GM12801 (cell line): Measurements from ENCODE around the gene PSME2.

Experiments
- TF ChIP-seq, protein P1 (sequence below): IDR thresholded peaks from one replicate; pipeline ENCODE4 v1.5.1; 2011; ENCODE audit warnings: control low read depth; ENCODE audit not compliant: insufficient read length; ENCODE audit errors: extremely low read depth

The PSME2 gene

GRCh38 chr14:24146453-24146977 is at the start of gene PSME2:
PSME2 (minus strand) TSS chr14:24146610; CDS start chr14:24146581, 29 bp downstream.
- TF ChIP-seq, protein P1, sequence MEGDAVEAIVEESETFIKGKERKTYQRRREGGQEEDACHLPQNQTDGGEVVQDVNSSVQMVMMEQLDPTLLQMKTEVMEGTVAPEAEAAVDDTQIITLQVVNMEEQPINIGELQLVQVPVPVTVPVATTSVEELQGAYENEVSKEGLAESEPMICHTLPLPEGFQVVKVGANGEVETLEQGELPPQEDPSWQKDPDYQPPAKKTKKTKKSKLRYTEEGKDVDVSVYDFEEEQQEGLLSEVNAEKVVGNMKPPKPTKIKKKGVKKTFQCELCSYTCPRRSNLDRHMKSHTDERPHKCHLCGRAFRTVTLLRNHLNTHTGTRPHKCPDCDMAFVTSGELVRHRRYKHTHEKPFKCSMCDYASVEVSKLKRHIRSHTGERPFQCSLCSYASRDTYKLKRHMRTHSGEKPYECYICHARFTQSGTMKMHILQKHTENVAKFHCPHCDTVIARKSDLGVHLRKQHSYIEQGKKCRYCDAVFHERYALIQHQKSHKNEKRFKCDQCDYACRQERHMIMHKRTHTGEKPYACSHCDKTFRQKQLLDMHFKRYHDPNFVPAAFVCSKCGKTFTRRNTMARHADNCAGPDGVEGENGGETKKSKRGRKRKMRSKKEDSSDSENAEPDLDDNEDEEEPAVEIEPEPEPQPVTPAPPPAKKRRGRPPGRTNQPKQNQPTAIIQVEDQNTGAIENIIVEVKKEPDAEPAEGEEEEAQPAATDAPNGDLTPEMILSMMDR: no peak

DNA sequence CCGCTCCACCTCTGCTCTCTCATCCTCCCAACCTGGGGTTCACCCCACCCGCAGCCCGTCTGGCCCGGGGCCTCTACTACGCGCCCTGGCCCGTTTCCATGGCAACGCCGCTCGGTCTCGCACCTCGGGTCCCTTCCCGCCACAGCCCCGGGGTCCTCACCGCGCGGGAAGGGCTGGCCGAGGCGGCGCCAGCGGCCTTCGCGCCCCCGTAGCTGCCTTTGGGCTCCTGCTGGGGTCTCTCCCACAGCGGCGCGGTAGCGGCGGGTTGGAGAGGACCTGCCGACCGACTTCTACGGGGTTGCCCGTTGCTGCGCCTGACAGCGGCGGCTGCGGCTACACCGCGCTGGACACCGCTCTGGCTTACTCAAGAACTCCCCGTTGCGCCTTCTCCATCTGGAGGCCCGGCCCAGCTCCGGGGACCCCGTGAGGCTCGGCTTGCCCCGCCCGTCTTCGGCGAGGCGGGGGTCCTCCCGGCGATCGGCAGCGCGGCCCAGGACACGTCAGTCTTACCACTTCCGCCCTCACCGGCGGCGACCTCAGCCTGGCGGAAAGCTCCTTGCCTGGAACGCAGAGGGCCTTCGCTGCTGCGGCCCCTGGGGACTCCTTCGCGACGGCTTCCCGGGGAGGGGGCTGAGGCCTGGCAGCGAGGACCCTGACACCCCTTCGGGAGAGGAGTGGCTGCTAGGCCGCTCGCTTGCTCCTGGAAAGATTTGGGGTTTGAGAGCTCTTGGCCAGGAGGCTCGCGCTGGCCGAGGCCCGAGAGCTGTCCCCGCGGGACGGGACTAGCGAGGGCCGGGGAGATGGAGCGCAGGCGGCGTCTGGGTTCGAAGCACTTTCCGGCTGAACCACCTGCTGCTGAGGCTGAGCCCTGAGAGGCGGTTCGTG is 49.0 kb upstream of the PSME2 start, which contains the start of gene TM9SF1:
Gene TM9SF1 (minus strand): TSS at position 256 of the 885 bp plus-strand sequence. CDS start 422 bp downstream, outside the sequence.
- TF ChIP-seq, protein P1: no peak

DNA sequence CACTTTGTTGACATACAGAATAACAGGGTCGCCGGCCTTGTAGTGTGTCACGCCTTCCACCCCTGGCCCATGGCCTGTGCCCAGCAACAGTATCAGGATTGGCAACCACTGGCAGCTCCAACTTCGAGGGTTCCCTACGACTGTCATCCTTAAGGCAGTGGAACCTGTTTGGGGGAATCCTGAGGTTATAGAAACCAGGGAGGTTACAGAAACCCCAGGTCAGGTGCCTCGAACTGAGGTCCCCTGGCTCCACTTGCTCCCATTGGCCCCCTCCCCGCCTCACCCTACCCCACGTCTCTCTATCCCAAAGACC is 48.4 kb upstream of the PSME2 start:
- TF ChIP-seq, protein P1: no peak

GRCh38 chr14:24194186-24194872 is 47.9 kb upstream of the PSME2 start:
- TF ChIP-seq, protein P1: no peak

DNA sequence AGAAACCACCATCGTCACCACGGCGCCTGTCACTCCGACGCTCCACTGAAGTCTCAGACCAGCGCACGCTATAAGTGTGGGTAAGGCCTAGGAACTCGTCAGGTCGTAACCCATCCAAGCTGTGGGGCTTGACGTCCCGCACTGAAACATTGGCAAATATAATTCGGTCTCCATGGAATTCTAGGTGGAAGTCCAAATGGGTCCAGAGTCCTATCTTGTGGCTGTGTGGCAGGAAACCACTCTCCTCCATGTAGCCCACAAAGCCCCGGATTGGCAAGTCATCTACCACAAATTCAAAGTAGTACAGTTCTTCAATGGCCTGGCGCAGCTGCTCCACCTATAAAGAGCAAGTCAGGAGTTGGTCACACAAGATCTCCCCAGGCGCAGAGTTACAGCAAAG is 46.5 kb upstream of the PSME2 start:
- TF ChIP-seq, protein P1: no peak

GRCh38 chr14:24190416-24190815 is 44.0 kb upstream of the PSME2 start:
- TF ChIP-seq, protein P1: no peak

- TF ChIP-seq, protein P1: no peak
Measured at GRCh38 chr14:24189460-24189859, 43.0 kb upstream of the PSME2 start.
